K562 (cell line): ENCODE data around the gene TLR8. TPM values are rescaled to one million over a fixed set of nuclear protein-coding genes. Genes with fewer than 3 reads are reported as not detected.

Experiments used
- ATAC-seq: fragments of 200-7000 bp; cut with Tn5 transposase; 3 replicates; pipeline ENCODE4 v1.9.1; 2020; ENCODE audit warnings: moderate library complexity
- BruUV-seq: library from RNA; stranded (reverse); fragments of 400-500 nt; replicated peaks from 2 replicates; lab custom pipeline; 2021; lab: Mats Ljungman, UMichigan
- CTCF ChIA-PET: fragments of 300-600 bp; formaldehyde crosslinking; extraction: SDS; loops from one replicate; lab custom pipeline; 2021; ENCODE audit warnings: low intra/inter-chr PET ratio; lab: Yijun Ruan, JAX
- POLR2A ChIA-PET: fragments of 300-600, 350-650 bp; sonication (Branson Sonifier 250); formaldehyde crosslinking; extraction: SDS; loops from one replicate; lab custom pipeline; 2021; ENCODE audit warnings: antibody characterized with exemption, inconsistent platforms; lab: Yijun Ruan, JAX
- DNase-seq, 4 experiments: peaks; one replicate each; pipeline versions ENCODE4 v3.0.0 to v3.0.0-alpha.2; 2011 to 2018; ENCODE audit warnings: low spot score in 3 of 4, mixed read lengths in 3 of 4; ENCODE audit errors: extremely low read depth in 1 of 4
- FAIRE-seq: peaks from 2 replicates; lab custom pipeline; 2011; peaks lifted over from hg19 to GRCh38; lab: Jason Lieb, UNC
- H2AFZ ChIP-seq: 2 replicates; pipeline ENCODE4 v1.6.0; 2011; ENCODE audit warnings: low read depth, low read length, control low read depth, inconsistent platforms
- H3K27ac ChIP-seq: fragments of 200-600 bp; 3 replicates; pipeline ENCODE4 v1.8.0; 2011; ENCODE audit warnings: low read depth, mild to moderate bottlenecking, control low read depth, inconsistent platforms, low read length, moderate library complexity, mixed read lengths; ENCODE audit errors: extremely low read depth
- H3K27me3 ChIP-seq, 2 experiments: fragments of 300-600 bp in 1 of 2; 2 replicates in 1 of 2; 3 replicates in 1 of 2; pipeline versions ENCODE4 v1.6.0 to v1.8.0; 2011; ENCODE audit warnings: inconsistent platforms in 2 of 2, low read length in 2 of 2, mild to moderate bottlenecking in 1 of 2, mixed read lengths in 1 of 2, moderate library complexity in 1 of 2; ENCODE audit not compliant: control insufficient read depth in 2 of 2, insufficient read depth in 2 of 2
- H3K36me3 ChIP-seq: fragments of 300-600 bp; 3 replicates; pipeline ENCODE4 v1.8.0; 2011; ENCODE audit warnings: mild to moderate bottlenecking, low read length, inconsistent platforms; ENCODE audit not compliant: control insufficient read depth, insufficient read depth
- H3K4me1 ChIP-seq, 2 experiments: fragments of 200-600 bp in 1 of 2; replicated peaks in 1 of 2; 2 replicates in 1 of 2; 3 replicates in 1 of 2; pipeline versions ENCODE4 v1.5.1 to v1.8.0; 2011; ENCODE audit warnings: inconsistent platforms in 2 of 2, low read length in 2 of 2, mild to moderate bottlenecking in 1 of 2, mixed read lengths in 1 of 2, moderate library complexity in 1 of 2; ENCODE audit not compliant: control insufficient read depth in 2 of 2, insufficient read depth in 2 of 2
- H3K4me2 ChIP-seq: 2 replicates; pipeline ENCODE4 v1.6.1; 2011; ENCODE audit warnings: low read length, control low read depth, inconsistent platforms, mixed read lengths; ENCODE audit not compliant: insufficient read depth
- H3K4me3 ChIP-seq: fragments of 200-600 bp; sonication (generic), shearing (Covaris generic); 2 replicates; pipeline ENCODE4 v1.5.1; 2016; ENCODE audit warnings: control low read depth, inconsistent platforms
- H3K79me2 ChIP-seq: fragments of 200-600 bp; 3 replicates; pipeline ENCODE4 v1.8.0; 2011; ENCODE audit warnings: low read length, inconsistent platforms; ENCODE audit not compliant: control insufficient read depth, insufficient read depth
- H3K9ac ChIP-seq, 2 experiments: 2 replicates each; pipeline versions ENCODE4 v1.6.0 to v1.6.1; 2011; ENCODE audit warnings: low read depth in 2 of 2, low read length in 2 of 2, control low read depth in 1 of 2, inconsistent platforms in 1 of 2, mild to moderate bottlenecking in 1 of 2, mixed read lengths in 1 of 2; ENCODE audit not compliant: insufficient read depth in 1 of 2
- H3K9me1 ChIP-seq: one replicate; pipeline ENCODE4 v1.6.0; 2011; ENCODE audit warnings: inconsistent platforms, mild to moderate bottlenecking, low read length, moderate library complexity; ENCODE audit not compliant: control insufficient read depth, insufficient read depth
- H3K9me3 ChIP-seq: replicated peaks from 2 replicates; pipeline ENCODE4 v1.5.1; 2011; ENCODE audit warnings: low read depth, low read length, inconsistent platforms; ENCODE audit not compliant: control insufficient read depth, insufficient read depth
- H4K20me1 ChIP-seq: replicated peaks from 2 replicates; pipeline ENCODE4 v1.6.1; 2011; ENCODE audit warnings: low read length, inconsistent platforms, mixed read lengths; ENCODE audit not compliant: control insufficient read depth, insufficient read depth
- ATF2 ChIP-seq: sonication (generic); formaldehyde crosslinking; IDR thresholded peaks from 2 replicates; pipeline ENCODE4 v1.8.1; 2022; ENCODE audit warnings: missing genetic modification reagents
- BRCA1 ChIP-seq, 2 experiments: fragments of 450-650 bp in 1 of 2; sonication (generic) in 1 of 2; formaldehyde crosslinking in 1 of 2; IDR thresholded peaks; 2 replicates each; pipeline versions ENCODE4 v1.5.0 to v1.6.1; 2017 to 2020; ENCODE audit warnings: mild to moderate bottlenecking in 1 of 2, missing genetic modification reagents in 1 of 2
- EGR1 ChIP-seq: fragments of 450-650 bp; conservative IDR thresholded peaks from 2 replicates; pipeline ENCODE4 v1.6.1; 2017; ENCODE audit warnings: mild to moderate bottlenecking
- EWSR1 ChIP-seq: fragments of 450-650 bp; IDR thresholded peaks from 2 replicates; pipeline ENCODE4 v1.6.1; 2018; ENCODE audit warnings: borderline replicate concordance, mild to moderate bottlenecking, low read depth, moderate library complexity; ENCODE audit not compliant: partially characterized antibody
- FOXM1 ChIP-seq, 2 experiments: fragments of 450-650 bp in 1 of 2; sonication (generic) in 1 of 2; formaldehyde crosslinking in 1 of 2; IDR thresholded peaks; 2 replicates each; pipeline versions ENCODE4 v1.6.1 to v1.9.0; 2017 to 2022; ENCODE audit warnings: low read depth in 2 of 2, mild to moderate bottlenecking in 2 of 2, missing genetic modification reagents in 1 of 2, moderate library complexity in 1 of 2
- GABPB1 ChIP-seq: sonication (generic); formaldehyde crosslinking; IDR thresholded peaks from 2 replicates; pipeline ENCODE4 v1.8.0; 2022; ENCODE audit warnings: mild to moderate bottlenecking, missing genetic modification reagents
- NRF1 ChIP-seq, 2 experiments: fragments of 450-650 bp; IDR thresholded peaks in 1 of 2; conservative IDR thresholded peaks in 1 of 2; 2 replicates each; pipeline ENCODE4 v1.6.1; 2014; ENCODE audit warnings: mild to moderate bottlenecking in 2 of 2
- PCBP2 ChIP-seq: fragments of 200-400 bp; formaldehyde crosslinking; IDR thresholded peaks from 2 replicates; pipeline ENCODE4 v1.6.1; 2018; ENCODE audit warnings: low read length, low read depth, mild to moderate bottlenecking, moderate library complexity; ENCODE audit not compliant: poor library complexity, severe bottlenecking
- POLR2B ChIP-seq: fragments of 450-650 bp; IDR thresholded peaks from 2 replicates; pipeline ENCODE4 v1.6.1; 2018; ENCODE audit warnings: low read depth; ENCODE audit not compliant: partially characterized antibody
- STAT5A ChIP-seq: IDR thresholded peaks from 2 replicates; pipeline ENCODE4 v1.6.1; 2012; ENCODE audit warnings: low read length, inconsistent platforms, borderline replicate concordance
- TARDBP ChIP-seq: fragments of 450-650 bp; IDR thresholded peaks from 2 replicates; pipeline ENCODE4 v1.6.1; 2016
- ZC3H11A ChIP-seq: IDR thresholded peaks from 2 replicates; pipeline ENCODE4 v1.6.1; 2012; ENCODE audit warnings: low read depth, low read length, improper control_type of control experiment
- ZNF561 ChIP-seq: fragments of 450-650 bp; formaldehyde crosslinking; conservative IDR thresholded peaks from 2 replicates; pipeline ENCODE4 v1.4.0; 2020; ENCODE audit warnings: mild to moderate bottlenecking, moderate library complexity
- ZNF77 ChIP-seq: fragments of 250-450 bp; sonication (Bioruptor Pico); IDR thresholded peaks from 2 replicates; pipeline ENCODE4 v1.5.0; 2020
- ZNF785 ChIP-seq: fragments of 250-450 bp; sonication (Bioruptor Pico); IDR thresholded peaks from 2 replicates; pipeline ENCODE4 v1.4.0; 2020; ENCODE audit warnings: mild to moderate bottlenecking
- WGBS: fragments of 100-300 bp; shearing (Covaris generic); methylation state at CpG from one replicate; pipeline ENCODE4 v1.1.6; 2016; ENCODE audit warnings: low coverage, mixed read lengths; ENCODE audit not compliant: insufficient coverage; ENCODE audit errors: missing lambda C conversion rate; 5-methylcytosine and 5-hydroxymethylcytosine counted together
- in situ Hi-C: fragments of 300-500 bp; cut with MboI; formaldehyde crosslinking; loops from 4 replicates; pipeline ENCODE4 v1.15.0; 2018; ENCODE audit warnings: inconsistent platforms, mixed read lengths
- intact Hi-C: fragments of 100-400 bp; cut with micrococcal nuclease; formaldehyde crosslinking; loops from 2 replicates; pipeline ENCODE4 v1.14.2; 2022
- polyA plus RNA-seq, 8 experiments: library from polyadenylated mRNA; depleted of rRNA in 4 of 8; stranded (reverse) in 5 of 8; unstranded in 3 of 8; fragments of >200 nt; fragmentation: Nextera tagmentation in 2 of 8; fragmentation: Illumina TruSeq in 1 of 8; extraction: Ambion mirVana in 2 of 8; extraction: Trizol in 1 of 8; gene quantifications; 2 replicates each; pipeline versions ENCODE4 v1.2.1 to v1.2.3, GENCODE V29; 2011 to 2014; ENCODE audit warnings: inconsistent platforms in 1 of 8, missing spikeins in 1 of 8
- total RNA-seq, 7 experiments: library from RNA; depleted of rRNA in 6 of 7; stranded (reverse); fragments of >200 nt in 6 of 7; fragmentation: Illumina TruSeq in 2 of 7; extraction: Trizol in 2 of 7; gene quantifications; 2 replicates each; pipeline versions ENCODE4 v1.2.1 to v1.2.3, GENCODE V29; 2011 to 2021; ENCODE audit warnings: low replicate concordance in 1 of 7

TLR8 gene
- total and polyA plus RNA-seq, 9 of the 15 experiments (the other 6 are each of a cell fraction or from before 2014, with no cell fraction given) = not detected

GRCh38 chrX:12891171-12891570 is 15.2 kb upstream of the TLR8 start:
- no peak overlapping the region for H3K27ac ChIP-seq
- no peaks in the 10 kb centered on the region for H3K79me2 ChIP-seq
- no peak for DNase-seq
- intact Hi-C loops = loop anchor here (5.0 kb wide), 1 partner anchor 64 kb away; no protein-coding TSS in a partner anchor
- ChIA-PET POLR2A (interaction anchor here (0.6 kb wide), 1 partner anchor 115 kb away, joined by 4 read pairs; no protein-coding TSS in a partner anchor), CTCF (no interaction called here)
- no peaks in the 10 kb centered on the region for H3K9me1 ChIP-seq
- H3K36me3 ChIP-seq = no peaks in the 10 kb centered on the region
- no peak for ATAC-seq
- no peak for FAIRE-seq
- no peak overlapping the region for H3K4me2 ChIP-seq
- H3K9ac ChIP-seq = no peak overlapping the region
- H3K4me1 ChIP-seq = no peaks in the 10 kb centered on the region
- no TSS peak for BruUV-seq
- peaks cover 0 to 9% of the 10 kb centered on the region in 2 experiments; a peak in 1 of 5 replicates for H3K27me3 ChIP-seq
- H3K9me3 ChIP-seq = no peaks in the 10 kb centered on the region
- TF ChIP-seq BRCA1 (IDR thresholded peaks at IDR 0.05) (no peak), BRCA1 (CRISPR knock-in tag; IDR thresholded peaks at IDR 0.05) (no peak), ZC3H11A (no peak), NRF1 (conservative IDR thresholded peaks at IDR 0.05 in 1 of 2, IDR thresholded peaks at IDR 0.05 in 1 of 2) (peak; percentile 26 to 27; a peak in 2 of 4 replicates), STAT5A (no peak)
- no peaks in the 10 kb centered on the region for H4K20me1 ChIP-seq
- in situ Hi-C loops = loop anchor here (10.0 kb wide), 1 partner anchor 66 kb away; no protein-coding TSS in a partner anchor
- no peak overlapping the region for H2AFZ ChIP-seq
- H3K4me3 ChIP-seq = no peak overlapping the region
- 5% methylated on average over 4 of the region's 4 CpGs for WGBS

GRCh38 chrX:12891915-12892506 is 14.4 kb upstream of the TLR8 start:
- Histone ChIP-seq H4K20me1 (no peaks in the 10 kb centered on the region), H3K9ac (no peak overlapping the region), H3K79me2 (no peaks in the 10 kb centered on the region), H3K27ac (no peak overlapping the region), H3K9me3 (no peaks in the 10 kb centered on the region), H3K4me3 (no peak overlapping the region), H3K4me2 (no peak overlapping the region), H3K36me3 (no peaks in the 10 kb centered on the region), H3K4me1 (no peaks in the 10 kb centered on the region), H2AFZ (no peak overlapping the region), H3K27me3 (peaks cover 0 to 9% of the 10 kb centered on the region in 2 experiments; a peak in 1 of 5 replicates), H3K9me1 (no peaks in the 10 kb centered on the region)
- WGBS = 0% methylated on average over 1 of the region's 2 CpGs
- in situ Hi-C loops = loop anchor here (10.0 kb wide), 1 partner anchor 67 kb away; no protein-coding TSS in a partner anchor
- FAIRE-seq = no peak
- ATAC-seq = no peak
- ChIA-PET POLR2A (no interaction called here), CTCF (no interaction called here)
- no peak for DNase-seq
- intact Hi-C loops = loop anchor here (5.0 kb wide), 1 partner anchor 65 kb away; no protein-coding TSS in a partner anchor
- no TSS peak for BruUV-seq
- TF ChIP-seq ATF2 (CRISPR knock-in tag) (no peak), TARDBP (no peak), ZNF561 (CRISPR knock-in tag) (no peak), ZNF785 (no peak), ZNF77 (no peak), POLR2B (no peak), EWSR1 (no peak), EGR1 (no peak), FOXM1 (IDR thresholded peaks at IDR 0.05; ENCODE audit: low read depth) (no peak), FOXM1 (CRISPR knock-in tag; IDR thresholded peaks at IDR 0.05; ENCODE audit: low read depth) (no peak), PCBP2 (no peak), GABPB1 (CRISPR knock-in tag) (no peak)
